Activated T-helper 1 cell treated with anti-CD3 and anti-CD28 coated beads, Interleukin-12 subunit alpha, Interleukin-12 subunit beta, Interleukin-2, Interleukin-4 antibody, amounts not matched to agents 30 ng/mL and 10 ng/mL and 1 ng/mL, durations not matched to agents 14 hours and 24 hours and 36 hours (primary cell): Measurements from ENCODE around the gene SCOC. TPM values are rescaled to one million over a fixed set of nuclear protein-coding genes. Genes with fewer than 3 reads are reported as not detected.
A peak's percentile ranks its signal among the peaks of the same experiment; 100 is the strongest.

Experiments
- DNase-seq: peaks from one replicate; pipeline ENCODE4 v3.0.0; 2021; ENCODE audit warnings: low spot score
- H3K27ac Mint-ChIP-seq: one replicate; pipeline ENCODE4 v1.8.0; 2021; ENCODE audit warnings: mild to moderate bottlenecking, mixed read lengths
- H3K27me3 Mint-ChIP-seq: one replicate; pipeline ENCODE4 v1.8.0; 2022; ENCODE audit warnings: mild to moderate bottlenecking, moderate library complexity, mixed read lengths; ENCODE audit not compliant: insufficient read depth
- H3K36me3 Mint-ChIP-seq: one replicate; pipeline ENCODE4 v1.8.0; 2021; ENCODE audit warnings: low read depth, mixed read lengths
- H3K4me1 Mint-ChIP-seq: one replicate; pipeline ENCODE4 v1.8.0; 2021; ENCODE audit warnings: low read depth, mixed read lengths
- H3K4me3 Mint-ChIP-seq: one replicate; pipeline ENCODE4 v1.8.0; 2021; ENCODE audit warnings: mild to moderate bottlenecking, moderate library complexity, mixed read lengths
- H3K9me3 Mint-ChIP-seq: one replicate; pipeline ENCODE4 v1.8.0; 2021; ENCODE audit warnings: mixed read lengths
- intact Hi-C: fragments of 100-400 bp; cut with micrococcal nuclease; formaldehyde crosslinking; loops from one replicate; pipeline ENCODE4 v1.15.1; 2024
- total RNA-seq: library from RNA; stranded (reverse); gene quantifications from 2 replicates; pipeline ENCODE4 v1.2.3, GENCODE V29; 2022

SCOC gene
- 33.9 and 34.0 TPM in 2 replicates for total RNA-seq

- Mint-ChIP-seq H3K4me3 (no peak within 1 kb of the TSS), H3K36me3 (no peaks in the 10 kb centered on the region), H3K4me1 (peaks cover 23% of the 10 kb centered on the region), H3K27ac (peak within 1 kb of the TSS; percentile 32), H3K27me3 (no peaks in the 10 kb centered on the region), H3K9me3 (no peaks in the 10 kb centered on the region)
- intact Hi-C loops, result loop anchor here (1.0 to 10.0 kb wide), 15 partner anchors 121 to 1291 kb away; partner anchors contain the start of genes ELF2, ELMOD2, IL15 and RAB33B
- DNase-seq, result peak; percentile 97
These were observed at the start of gene SCOC for GRCh38 chr4:140373328-140374129. TSS of gene SCOC (plus strand) at chr4:140373646. CDS start at chr4:140379171, 5,525 bp downstream.

DNA sequence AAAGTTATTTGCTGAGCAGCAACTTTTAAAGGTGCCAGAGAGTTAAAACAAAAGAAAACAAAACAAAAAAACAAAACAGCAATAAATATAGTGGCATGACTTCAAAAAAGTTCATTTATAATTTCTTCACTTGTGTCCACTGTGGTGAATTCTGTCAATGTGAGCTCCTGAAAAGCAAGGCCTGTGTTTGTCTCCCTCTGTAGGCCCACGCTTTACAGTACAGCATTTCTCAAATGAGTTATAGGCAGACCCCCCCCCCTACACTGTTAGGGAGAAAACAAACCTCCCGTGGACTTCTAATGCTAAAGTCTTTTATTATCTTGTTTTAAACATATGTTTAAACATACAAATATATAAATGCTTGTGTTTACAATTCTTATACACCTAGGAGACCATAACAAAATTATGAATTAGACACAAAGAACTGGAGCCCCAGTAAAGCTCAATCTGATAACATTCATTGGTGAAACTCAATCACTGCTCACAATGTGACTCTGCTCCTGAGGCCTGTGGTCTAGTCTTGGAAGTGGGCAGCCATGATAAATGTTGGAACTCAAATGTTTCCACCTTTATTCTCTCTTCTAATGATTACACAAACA is 47.0 kb upstream of the SCOC start:
- Mint-ChIP-seq H3K27ac (no peak overlapping the region), H3K4me3 (no peak overlapping the region), H3K4me1 (peaks cover 12% of the 10 kb centered on the region), H3K27me3 (peaks cover 17% of the 10 kb centered on the region), H3K9me3 (no peaks in the 10 kb centered on the region), H3K36me3 (no peaks in the 10 kb centered on the region)
- intact Hi-C loops, result loop anchor here (2.0 kb wide), 2 partner anchors 314 to 592 kb away; no protein-coding TSS in a partner anchor
- DNase-seq, result no peak

DNA sequence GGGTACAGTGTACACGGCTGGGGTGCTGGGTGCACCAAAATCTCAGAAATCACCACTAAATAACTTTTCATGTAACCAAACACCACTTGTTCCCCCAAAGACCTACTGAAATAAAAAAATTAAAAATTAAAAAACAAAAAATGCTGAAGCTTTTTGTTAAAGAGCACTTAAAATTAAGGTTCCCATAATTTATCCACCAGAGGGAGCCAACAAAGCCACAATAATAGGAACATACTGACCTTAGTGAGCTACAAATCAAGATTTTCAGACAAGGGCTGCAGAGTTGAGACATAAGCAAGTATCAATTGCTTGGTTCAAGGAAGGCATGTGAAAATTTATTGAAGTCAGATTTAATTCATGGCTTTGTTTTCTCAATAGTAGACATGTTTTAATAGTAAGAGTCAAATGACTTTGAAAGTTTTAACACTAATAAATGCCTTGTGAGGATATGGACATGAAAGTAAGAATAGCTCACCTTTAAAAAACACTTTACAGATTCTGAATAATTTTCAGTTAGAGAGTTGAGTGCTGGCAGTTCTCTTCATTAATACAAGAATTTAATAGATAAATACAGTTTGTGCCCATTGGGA is 43.0 kb upstream of the SCOC start:
- Mint-ChIP-seq H3K27me3 (peaks cover 12% of the 10 kb centered on the region), H3K4me1 (peaks cover 6% of the 10 kb centered on the region), H3K4me3 (no peak overlapping the region), H3K27ac (no peak overlapping the region), H3K9me3 (no peaks in the 10 kb centered on the region), H3K36me3 (no peaks in the 10 kb centered on the region)
- intact Hi-C loops, result loop anchor here (1.0 kb wide), 1 partner anchor 521 kb away; no protein-coding TSS in a partner anchor
- no peak for DNase-seq

GRCh38 chr4:140331245-140331644 is 42.2 kb upstream of the SCOC start:
- H3K4me3 Mint-ChIP-seq, result no peak overlapping the region
- DNase-seq, result no peak
- H3K9me3 Mint-ChIP-seq, result no peaks in the 10 kb centered on the region
- no peak overlapping the region for H3K27ac Mint-ChIP-seq
- H3K4me1 Mint-ChIP-seq, result peaks cover 6% of the 10 kb centered on the region
- no peaks in the 10 kb centered on the region for H3K36me3 Mint-ChIP-seq
- intact Hi-C loops, result no loop called here
- H3K27me3 Mint-ChIP-seq, result peaks cover 12% of the 10 kb centered on the region

- Mint-ChIP-seq H3K9me3 (no peaks in the 10 kb centered on the region), H3K4me3 (no peak overlapping the region), H3K4me1 (peaks cover 6% of the 10 kb centered on the region), H3K27ac (no peak overlapping the region), H3K27me3 (peaks cover 12% of the 10 kb centered on the region), H3K36me3 (no peaks in the 10 kb centered on the region)
- DNase-seq, result no peak
- intact Hi-C loops, result no loop called here
These were observed 41.6 kb upstream of the SCOC start for GRCh38 chr4:140331876-140332275.

- H3K27me3 Mint-ChIP-seq, result peaks cover 12% of the 10 kb centered on the region
- peaks cover 6% of the 10 kb centered on the region for H3K4me1 Mint-ChIP-seq
- intact Hi-C loops, result no loop called here
- DNase-seq, result no peak
- H3K27ac Mint-ChIP-seq, result no peak overlapping the region
- H3K9me3 Mint-ChIP-seq, result no peaks in the 10 kb centered on the region
- H3K36me3 Mint-ChIP-seq, result no peaks in the 10 kb centered on the region
- no peak overlapping the region for H3K4me3 Mint-ChIP-seq
These were observed 40.7 kb upstream of the SCOC start for GRCh38 chr4:140332734-140333133.

GRCh38 chr4:140333523-140333922 is 39.9 kb upstream of the SCOC start:
- peaks cover 12% of the 10 kb centered on the region for H3K27me3 Mint-ChIP-seq
- no peak overlapping the region for H3K27ac Mint-ChIP-seq
- no peak for DNase-seq
- intact Hi-C loops, result no loop called here
- H3K4me1 Mint-ChIP-seq, result peaks cover 6% of the 10 kb centered on the region
- no peaks in the 10 kb centered on the region for H3K36me3 Mint-ChIP-seq
- H3K9me3 Mint-ChIP-seq, result no peaks in the 10 kb centered on the region
- no peak overlapping the region for H3K4me3 Mint-ChIP-seq

GRCh38 chr4:140335076-140335475 is 38.4 kb upstream of the SCOC start:
- H3K36me3 Mint-ChIP-seq, result no peaks in the 10 kb centered on the region
- no peaks in the 10 kb centered on the region for H3K9me3 Mint-ChIP-seq
- intact Hi-C loops, result no loop called here
- H3K27ac Mint-ChIP-seq, result no peak overlapping the region
- H3K27me3 Mint-ChIP-seq, result peaks cover 4% of the 10 kb centered on the region
- H3K4me1 Mint-ChIP-seq, result peaks cover 6% of the 10 kb centered on the region
- DNase-seq, result no peak
- no peak overlapping the region for H3K4me3 Mint-ChIP-seq

DNA sequence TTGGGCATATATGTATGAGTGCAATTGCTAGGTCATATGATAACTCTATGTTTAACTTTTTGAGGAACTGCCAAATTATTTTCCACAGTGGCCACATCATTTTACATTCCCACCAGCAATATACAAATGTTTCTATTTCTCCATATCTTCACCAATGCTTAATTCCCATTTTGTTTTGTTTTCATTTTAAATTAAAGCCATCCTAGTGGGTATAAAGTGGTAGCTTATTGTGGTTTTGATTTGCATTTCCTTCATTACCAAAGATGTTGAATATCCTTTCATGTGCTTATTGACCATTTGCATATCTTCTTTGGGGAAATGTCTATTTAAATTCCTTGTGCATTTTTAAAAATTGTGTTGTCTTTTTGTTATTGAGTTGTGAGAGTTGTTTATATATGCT is 36.7 kb upstream of the SCOC start:
- no peaks in the 10 kb centered on the region for H3K9me3 Mint-ChIP-seq
- no peak overlapping the region for H3K27ac Mint-ChIP-seq
- H3K4me1 Mint-ChIP-seq, result no peaks in the 10 kb centered on the region
- DNase-seq, result no peak
- peaks cover 2% of the 10 kb centered on the region for H3K27me3 Mint-ChIP-seq
- no peaks in the 10 kb centered on the region for H3K36me3 Mint-ChIP-seq
- no peak overlapping the region for H3K4me3 Mint-ChIP-seq
- intact Hi-C loops, result no loop called here

GRCh38 chr4:140342620-140343019 is 30.8 kb upstream of the SCOC start:
- intact Hi-C loops, result no loop called here
- no peak for DNase-seq
- Mint-ChIP-seq H3K36me3 (no peaks in the 10 kb centered on the region), H3K27ac (no peak overlapping the region), H3K27me3 (peaks cover 11% of the 10 kb centered on the region), H3K4me3 (no peak overlapping the region), H3K4me1 (no peaks in the 10 kb centered on the region), H3K9me3 (no peaks in the 10 kb centered on the region)

- intact Hi-C loops, result no loop called here
- DNase-seq, result no peak
- no peak overlapping the region for H3K4me3 Mint-ChIP-seq
- H3K27me3 Mint-ChIP-seq, result peaks cover 11% of the 10 kb centered on the region
- no peak overlapping the region for H3K27ac Mint-ChIP-seq
- no peaks in the 10 kb centered on the region for H3K36me3 Mint-ChIP-seq
- no peaks in the 10 kb centered on the region for H3K4me1 Mint-ChIP-seq
- no peaks in the 10 kb centered on the region for H3K9me3 Mint-ChIP-seq
These were observed 30.1 kb upstream of the SCOC start for GRCh38 chr4:140343303-140343702.

GRCh38 chr4:140344101-140344500 is 29.3 kb upstream of the SCOC start:
- Mint-ChIP-seq H3K9me3 (no peaks in the 10 kb centered on the region), H3K27me3 (peaks cover 11% of the 10 kb centered on the region), H3K4me3 (no peak overlapping the region), H3K27ac (no peak overlapping the region), H3K36me3 (no peaks in the 10 kb centered on the region), H3K4me1 (no peaks in the 10 kb centered on the region)
- DNase-seq, result no peak
- intact Hi-C loops, result no loop called here

- Mint-ChIP-seq H3K27me3 (peaks cover 11% of the 10 kb centered on the region), H3K27ac (no peak overlapping the region), H3K4me3 (no peak overlapping the region), H3K36me3 (no peaks in the 10 kb centered on the region), H3K9me3 (no peaks in the 10 kb centered on the region), H3K4me1 (no peaks in the 10 kb centered on the region)
- intact Hi-C loops, result no loop called here
- DNase-seq, result no peak
These were observed 28.8 kb upstream of the SCOC start for GRCh38 chr4:140344621-140345020.
